ENCODE results near the gene FYN.
A peak's percentile ranks its signal among the peaks of the same experiment; 100 is the strongest.

The FYN gene

GRCh38 chr6:111709615-111710398, 163.4 kb downstream of the FYN start:
- ATAC-seq (ENCODE audit: low read depth) (peak; percentile 93), DNase-seq (ENCODE audit: low spot score) (no peak)
- H3K36me3 ChIP-seq (ENCODE audit: low read depth), result no peaks in the 10 kb centered on the region
- TF ChIP-seq CTCF (IDR thresholded peaks at IDR 0.05; ENCODE audit: poor library complexity, severe bottlenecking), result peak; percentile 79
- H3K27me3 ChIP-seq (ENCODE audit: insufficient read depth, poor library complexity, severe bottlenecking), result no peaks in the 10 kb centered on the region
- H3K4me1 ChIP-seq (ENCODE audit: insufficient read depth, poor library complexity, severe bottlenecking), result peaks cover 4% of the 10 kb centered on the region
- H3K9me3 ChIP-seq (ENCODE audit: severe bottlenecking), result no peaks in the 10 kb centered on the region
- H3K4me3 ChIP-seq (ENCODE audit: severe bottlenecking), result no peak overlapping the region
- no peak overlapping the region for H3K27ac ChIP-seq (ENCODE audit: poor library complexity, severe bottlenecking)

GRCh38 chr6:111709201-111709600, 164.1 kb downstream of the FYN start:
- Histone ChIP-seq H3K4me1 (ENCODE audit: insufficient read depth, poor library complexity, severe bottlenecking) (peaks cover 4% of the 10 kb centered on the region), H3K9me3 (ENCODE audit: severe bottlenecking) (no peaks in the 10 kb centered on the region), H3K36me3 (ENCODE audit: low read depth) (no peaks in the 10 kb centered on the region), H3K27me3 (ENCODE audit: insufficient read depth, poor library complexity, severe bottlenecking) (no peaks in the 10 kb centered on the region), H3K4me3 (ENCODE audit: severe bottlenecking) (no peak overlapping the region), H3K27ac (ENCODE audit: poor library complexity, severe bottlenecking) (no peak overlapping the region)
- TF ChIP-seq CTCF (IDR thresholded peaks at IDR 0.05; ENCODE audit: poor library complexity, severe bottlenecking), result no peak
- no peak for ATAC-seq (ENCODE audit: low read depth)
- DNase-seq (ENCODE audit: low spot score), result no peak

GRCh38 chr6:111707773-111708172, 165.5 kb downstream of the FYN start:
- no peak overlapping the region for H3K27ac ChIP-seq (ENCODE audit: poor library complexity, severe bottlenecking)
- H3K36me3 ChIP-seq (ENCODE audit: low read depth), result 0 out of 2 replicates have a peak, but pooled peaks cover 5% of the 10 kb centered on the region
- TF ChIP-seq CTCF (IDR thresholded peaks at IDR 0.05; ENCODE audit: poor library complexity, severe bottlenecking), result no peak

GRCh38 chr6:111706841-111707391, 166.3 kb downstream of the FYN start:
- DNase-seq (ENCODE audit: low spot score) (no peak), ATAC-seq (ENCODE audit: low read depth) (no peak)
- Histone ChIP-seq H3K27me3 (ENCODE audit: insufficient read depth, poor library complexity, severe bottlenecking) (no peaks in the 10 kb centered on the region), H3K27ac (ENCODE audit: poor library complexity, severe bottlenecking) (no peak overlapping the region), H3K4me3 (ENCODE audit: severe bottlenecking) (no peak overlapping the region), H3K36me3 (ENCODE audit: low read depth) (0 out of 2 replicates have a peak, but pooled peaks cover 5% of the 10 kb centered on the region), H3K4me1 (ENCODE audit: insufficient read depth, poor library complexity, severe bottlenecking) (peaks cover 4% of the 10 kb centered on the region), H3K9me3 (ENCODE audit: severe bottlenecking) (no peaks in the 10 kb centered on the region)
- TF ChIP-seq CTCF (IDR thresholded peaks at IDR 0.05; ENCODE audit: poor library complexity, severe bottlenecking), result no peak

More at GRCh38 chr6:111707773-111708172, 165.5 kb downstream of the FYN start:
- no peak overlapping the region for H3K4me3 ChIP-seq (ENCODE audit: severe bottlenecking)
- ATAC-seq (ENCODE audit: low read depth), result no peak
- no peaks in the 10 kb centered on the region for H3K27me3 ChIP-seq (ENCODE audit: insufficient read depth, poor library complexity, severe bottlenecking)
- no peak for DNase-seq (ENCODE audit: low spot score)
- H3K9me3 ChIP-seq (ENCODE audit: severe bottlenecking), result no peaks in the 10 kb centered on the region
- peaks cover 4% of the 10 kb centered on the region for H3K4me1 ChIP-seq (ENCODE audit: insufficient read depth, poor library complexity, severe bottlenecking)

GRCh38 chr6:111703723-111704122, 169.5 kb downstream of the FYN start:
- peaks cover 9% of the 10 kb centered on the region; the same call in 1 of the 2 replicates for H3K36me3 ChIP-seq (ENCODE audit: low read depth)
- H3K4me1 ChIP-seq (ENCODE audit: insufficient read depth, poor library complexity, severe bottlenecking), result no peaks in the 10 kb centered on the region
- H3K27ac ChIP-seq (ENCODE audit: poor library complexity, severe bottlenecking), result no peak overlapping the region
- TF ChIP-seq CTCF (IDR thresholded peaks at IDR 0.05; ENCODE audit: poor library complexity, severe bottlenecking), result no peak
- no peaks in the 10 kb centered on the region for H3K27me3 ChIP-seq (ENCODE audit: insufficient read depth, poor library complexity, severe bottlenecking)
- ATAC-seq (ENCODE audit: low read depth) (no peak), DNase-seq (ENCODE audit: low spot score) (no peak)
- no peaks in the 10 kb centered on the region for H3K9me3 ChIP-seq (ENCODE audit: severe bottlenecking)
- H3K4me3 ChIP-seq (ENCODE audit: severe bottlenecking), result no peak overlapping the region

All from RWPE2 (cell line).